GM18508 (cell line): ENCODE data around the gene WWC2.

ENCODE experiments used
- ATAC-seq: cut with Tn5 transposase; IDR thresholded peaks from one replicate; pipeline ENCODE4 v1.9.1; 2021; ENCODE audit warnings: moderate number of reproducible peaks; ENCODE audit not compliant: insufficient read depth, unreplicated experiment

WWC2 gene

GRCh38 chr4:183248201-183248600 is 149.1 kb downstream of the WWC2 start:
- no peak for ATAC-seq

GRCh38 chr4:183249854-183250253 is 150.8 kb downstream of the WWC2 start:
- ATAC-seq = no peak

DNA sequence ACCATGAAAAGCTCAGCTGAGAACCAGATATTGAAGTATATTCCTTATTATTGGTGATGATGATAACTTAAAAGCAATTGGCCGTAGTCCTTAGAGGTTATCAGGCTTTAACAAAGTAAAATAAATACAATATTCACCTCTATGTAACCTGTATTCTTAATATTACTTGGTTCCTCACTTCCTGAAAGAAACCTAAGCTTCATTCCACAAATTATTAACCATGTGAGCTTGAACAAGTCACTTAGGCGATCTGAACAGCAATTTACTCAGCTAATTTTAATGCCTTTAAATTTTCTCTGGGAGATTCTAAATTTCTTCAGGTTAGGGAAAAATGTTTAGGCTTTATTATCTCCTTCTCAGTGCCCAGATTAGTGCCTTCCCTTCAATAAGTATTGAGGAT is 151.8 kb downstream of the WWC2 start:
- ATAC-seq = no peak

- no peak for ATAC-seq
Measured at GRCh38 chr4:183252959-183253358, 153.9 kb downstream of the WWC2 start.

- ATAC-seq = no peak
Measured at GRCh38 chr4:183253451-183253850, 154.4 kb downstream of the WWC2 start.

- ATAC-seq = no peak
Measured at GRCh38 chr4:183254162-183254561, 155.1 kb downstream of the WWC2 start.

DNA sequence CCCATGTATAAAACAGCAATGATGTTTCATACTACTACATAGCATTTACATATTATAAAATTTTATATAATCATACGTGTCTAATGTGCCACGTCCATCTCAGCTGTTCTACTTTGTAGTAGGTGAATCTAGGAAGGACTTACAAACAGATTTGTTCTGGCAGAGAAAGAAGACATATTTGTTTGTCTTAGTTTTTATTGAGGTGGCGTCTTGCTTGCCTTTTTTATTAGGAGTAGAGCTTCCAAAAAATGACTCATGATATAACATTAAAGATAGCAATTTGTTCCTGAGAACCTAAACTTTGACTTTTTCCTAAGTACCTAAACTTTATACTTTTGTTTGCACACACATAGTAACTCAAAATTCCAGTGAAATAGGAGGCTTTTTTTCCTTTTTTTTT is 156.4 kb downstream of the WWC2 start:
- ATAC-seq = no peak

DNA sequence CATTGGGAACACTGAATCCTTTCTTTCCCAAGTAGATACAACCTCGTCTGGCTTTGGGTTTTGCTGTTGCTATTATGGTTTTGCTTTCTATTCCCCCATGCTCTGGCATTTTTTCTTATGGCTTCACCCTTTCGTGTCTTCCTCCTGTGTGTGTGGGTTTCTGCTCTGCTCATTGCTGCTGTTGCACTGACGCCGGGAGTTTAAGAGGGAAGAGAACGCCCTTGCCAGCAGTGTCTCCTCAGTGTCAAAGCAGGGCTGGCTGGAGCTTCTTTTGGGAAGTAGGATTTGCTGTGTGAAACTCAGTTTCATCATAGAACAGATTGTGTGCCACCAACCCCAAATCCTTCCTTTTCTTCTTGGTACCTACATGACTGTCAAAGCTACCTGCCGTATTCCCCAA is 157.3 kb downstream of the WWC2 start:
- ATAC-seq = no peak

GRCh38 chr4:183256756-183257385 is 157.8 kb downstream of the WWC2 start:
- no peak for ATAC-seq

GRCh38 chr4:183257808-183258207 is 158.8 kb downstream of the WWC2 start:
- ATAC-seq = no peak

DNA sequence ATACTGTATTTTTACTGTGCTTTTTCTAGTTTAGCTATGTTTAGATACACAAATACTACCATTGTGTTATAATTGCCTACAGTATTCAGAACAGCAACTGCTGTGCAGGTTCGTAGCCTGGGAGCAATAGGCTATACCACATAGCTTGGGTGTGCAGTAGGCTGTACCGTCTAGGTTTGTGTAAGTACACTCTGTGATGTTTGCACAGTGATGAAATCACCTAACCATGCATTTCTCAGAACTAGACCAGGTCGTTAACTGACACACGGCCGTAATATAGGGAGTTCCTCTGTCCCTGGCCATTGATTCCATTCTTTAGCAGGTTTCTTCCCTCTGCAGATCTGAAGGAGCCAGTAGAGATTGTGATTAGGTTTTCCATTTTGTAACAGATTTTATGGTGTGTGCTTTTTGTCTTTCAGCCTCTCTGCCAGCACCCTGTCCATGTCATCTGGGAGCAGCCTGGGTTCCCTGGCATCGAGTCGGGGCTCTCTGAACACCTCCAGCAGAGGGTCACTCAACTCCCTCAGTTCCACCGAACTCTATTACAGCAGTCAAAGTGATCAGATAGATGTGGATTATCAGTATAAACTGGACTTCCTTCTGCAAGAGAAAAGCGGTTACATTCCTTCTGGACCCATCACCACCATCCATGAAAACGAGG is 161.6 kb downstream of the WWC2 start:
- no peak for ATAC-seq

- ATAC-seq = peak; percentile 93
Measured at GRCh38 chr4:183261953-183262775, 163.1 kb downstream of the WWC2 start.

DNA sequence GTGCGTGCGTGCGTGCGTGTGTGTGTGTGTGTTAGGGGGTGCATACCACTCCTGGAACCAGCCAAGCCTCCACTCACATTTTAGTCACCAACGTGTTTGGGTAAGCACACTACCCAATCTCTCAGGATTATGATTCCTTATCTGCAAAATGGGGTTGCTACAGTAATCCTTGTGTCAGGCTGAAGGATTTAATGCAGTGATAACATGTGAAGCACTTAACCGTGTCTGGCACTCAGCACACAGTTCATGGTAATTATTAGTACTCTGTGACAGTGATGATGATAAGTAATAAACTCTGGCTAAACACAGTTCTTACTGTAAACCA is 163.7 kb downstream of the WWC2 start:
- ATAC-seq = no peak

DNA sequence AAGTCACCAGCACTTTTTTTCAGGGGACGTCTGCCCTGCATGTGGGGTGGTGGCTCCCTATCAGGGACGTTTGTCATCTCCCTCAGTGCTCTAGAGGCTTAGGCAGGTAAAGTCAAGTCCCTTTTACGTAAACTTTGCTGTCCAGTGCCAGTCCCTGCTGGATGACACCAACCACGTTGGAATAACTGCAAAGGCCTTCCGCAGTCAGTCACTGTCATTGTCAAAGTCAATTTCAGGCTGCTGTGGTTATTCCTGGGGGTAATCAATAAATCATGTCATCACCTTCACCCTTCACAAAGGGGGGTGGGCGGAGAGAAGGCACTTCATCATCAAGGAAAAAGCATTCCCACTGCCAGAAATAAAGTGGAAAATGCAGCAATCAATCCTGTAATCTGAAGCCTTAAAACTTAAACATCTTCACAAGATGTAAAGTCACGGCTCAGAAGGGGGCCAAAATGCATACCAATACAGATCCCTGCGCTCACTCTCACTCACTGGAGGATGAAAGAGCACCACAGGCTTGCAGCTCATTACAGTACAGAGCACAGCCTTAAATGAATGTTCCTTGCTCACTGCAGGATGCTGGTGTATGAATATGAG is 164.8 kb downstream of the WWC2 start:
- ATAC-seq = no peak

DNA sequence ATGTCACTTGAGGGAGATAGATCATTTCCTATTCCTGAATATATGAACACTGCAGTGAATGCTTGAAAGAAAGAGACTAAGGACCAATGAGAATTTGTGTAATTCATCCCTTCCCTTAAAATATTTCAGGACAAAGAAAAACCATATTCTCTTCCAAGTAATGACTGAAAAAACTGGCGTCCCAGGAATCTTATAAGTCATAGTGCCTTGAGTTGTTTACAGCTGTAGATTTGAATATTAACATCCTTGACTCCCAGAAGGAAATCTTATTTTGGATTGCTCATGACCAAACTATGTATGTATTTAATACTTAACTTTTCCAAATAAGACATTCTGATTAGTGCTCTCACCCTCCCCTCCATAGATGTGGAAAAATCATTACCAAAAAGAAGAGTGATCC is 165.6 kb downstream of the WWC2 start:
- no peak for ATAC-seq

- no peak for ATAC-seq
Measured at GRCh38 chr4:183266371-183266770, 167.3 kb downstream of the WWC2 start.

GRCh38 chr4:183268556-183268955 is 169.5 kb downstream of the WWC2 start:
- no peak for ATAC-seq

DNA sequence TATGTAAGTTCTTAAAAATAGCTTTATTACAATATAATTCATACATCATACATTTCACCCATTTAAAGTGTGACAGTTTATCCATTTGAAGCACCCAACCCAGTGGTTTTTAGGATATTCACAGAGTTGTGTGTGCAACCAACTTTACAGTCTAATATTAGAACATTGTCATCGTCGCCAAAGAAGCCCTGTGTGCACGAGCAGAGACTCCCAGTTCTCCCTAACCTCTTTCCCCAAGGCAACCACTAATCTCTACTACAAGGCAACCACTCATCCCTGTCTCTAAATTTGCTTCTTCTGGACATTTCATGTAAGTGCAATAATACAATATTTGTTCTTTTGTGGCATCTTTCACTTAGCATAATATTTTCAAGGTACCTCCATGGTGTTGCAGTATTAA is 173.3 kb downstream of the WWC2 start:
- no peak for ATAC-seq

- no peak for ATAC-seq
Measured at GRCh38 chr4:183276106-183276505, 177.0 kb downstream of the WWC2 start.

DNA sequence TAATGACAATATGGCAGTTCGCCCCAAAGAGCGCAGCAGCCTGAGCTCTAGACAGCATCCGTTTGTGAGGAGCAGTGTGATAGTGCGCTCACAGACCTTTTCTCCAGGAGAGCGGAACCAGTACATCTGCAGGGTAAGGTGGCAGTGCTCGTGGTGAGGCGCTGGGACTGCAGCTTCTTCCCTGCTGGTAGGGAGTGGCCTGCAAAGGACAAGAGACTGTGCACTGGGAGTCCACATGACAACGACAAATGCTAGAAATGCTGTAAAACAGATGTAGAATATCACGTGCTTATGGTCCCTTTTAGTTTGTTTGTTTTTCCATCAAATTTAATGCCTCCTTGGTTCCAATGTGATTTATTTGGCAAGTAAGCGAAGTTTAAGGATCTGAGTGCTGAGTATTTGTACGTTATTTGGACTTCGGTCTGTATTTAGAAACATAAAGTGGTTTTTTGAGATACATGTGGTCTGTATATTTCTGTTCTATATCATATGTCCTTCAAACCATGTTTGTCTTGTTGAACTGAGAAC is 185.3 kb downstream of the WWC2 start:
- no peak for ATAC-seq

DNA sequence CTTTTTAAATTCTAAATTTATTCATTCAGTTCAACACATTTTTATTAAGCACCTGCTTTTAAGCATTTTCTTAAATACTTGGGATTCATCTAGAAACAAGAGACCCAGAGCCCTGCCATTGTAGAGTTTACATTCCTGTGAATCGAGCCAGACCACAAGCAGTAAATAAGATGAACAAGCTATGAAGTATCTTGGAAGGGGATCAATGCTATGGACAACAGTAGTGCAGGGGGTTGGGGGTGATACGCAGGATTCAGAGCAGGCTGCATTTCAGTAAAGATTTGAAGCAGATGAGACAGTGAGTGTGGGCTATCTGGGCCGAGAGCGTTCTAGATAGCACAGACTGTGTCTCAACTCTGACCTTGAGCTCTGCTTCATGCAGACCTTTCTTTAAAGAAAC is 185.9 kb downstream of the WWC2 start:
- no peak for ATAC-seq
